KOPT-K1 (cell line): ENCODE measurements around the gene XKR7.

ENCODE experiments used
- H3K27ac ChIP-seq: fragments of 200-600 bp; sonication (generic); 2 replicates; pipeline ENCODE4 v1.5.1; 2016; ENCODE audit warnings: antibody characterized with exemption, mild to moderate bottlenecking, low read depth, low read length; ENCODE audit not compliant: poor library complexity, severe bottlenecking
- H3K36me3 ChIP-seq: fragments of 200-600 bp; sonication (generic); 2 replicates; pipeline ENCODE4 v1.5.1; 2017; ENCODE audit warnings: antibody characterized with exemption, mild to moderate bottlenecking, low read length, moderate library complexity; ENCODE audit not compliant: insufficient read depth
- H3K9me3 ChIP-seq: fragments of 200-600 bp; sonication (generic); 2 replicates; pipeline ENCODE4 v1.5.1; 2017; ENCODE audit warnings: antibody characterized with exemption, low read length, mild to moderate bottlenecking; ENCODE audit not compliant: insufficient read depth, poor library complexity, severe bottlenecking

Gene XKR7

GRCh38 chr20:31933698-31934097 is 34.3 kb upstream of the XKR7 start:
- H3K27ac ChIP-seq, result no peak overlapping the region
- no peaks in the 10 kb centered on the region for H3K9me3 ChIP-seq

DNA sequence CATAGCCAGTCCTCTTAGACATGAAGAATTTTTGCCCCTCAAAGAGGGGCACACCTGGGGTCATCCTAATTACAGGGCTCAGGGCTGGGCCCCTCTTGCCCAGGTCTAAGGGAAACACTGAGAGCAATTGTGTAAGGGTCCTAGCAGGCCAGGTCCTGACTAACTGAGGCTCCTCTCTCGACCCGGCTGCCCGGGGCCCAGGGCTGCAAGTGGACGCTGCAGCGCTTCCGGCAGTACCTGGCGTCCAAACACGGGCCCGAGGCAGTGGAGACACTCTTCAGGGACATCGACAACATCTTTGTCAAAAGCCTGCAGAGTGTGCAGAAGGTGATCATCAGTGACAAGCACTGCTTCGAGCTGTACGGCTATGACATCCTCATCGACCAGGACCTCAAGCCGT is 33.5 kb upstream of the XKR7 start:
- H3K36me3 ChIP-seq, result no peaks in the 10 kb centered on the region
- H3K27ac ChIP-seq, result no peak overlapping the region
- H3K9me3 ChIP-seq, result no peaks in the 10 kb centered on the region

More at GRCh38 chr20:31933698-31934097, 34.3 kb upstream of the XKR7 start:
- H3K36me3 ChIP-seq, result no peaks in the 10 kb centered on the region

DNA sequence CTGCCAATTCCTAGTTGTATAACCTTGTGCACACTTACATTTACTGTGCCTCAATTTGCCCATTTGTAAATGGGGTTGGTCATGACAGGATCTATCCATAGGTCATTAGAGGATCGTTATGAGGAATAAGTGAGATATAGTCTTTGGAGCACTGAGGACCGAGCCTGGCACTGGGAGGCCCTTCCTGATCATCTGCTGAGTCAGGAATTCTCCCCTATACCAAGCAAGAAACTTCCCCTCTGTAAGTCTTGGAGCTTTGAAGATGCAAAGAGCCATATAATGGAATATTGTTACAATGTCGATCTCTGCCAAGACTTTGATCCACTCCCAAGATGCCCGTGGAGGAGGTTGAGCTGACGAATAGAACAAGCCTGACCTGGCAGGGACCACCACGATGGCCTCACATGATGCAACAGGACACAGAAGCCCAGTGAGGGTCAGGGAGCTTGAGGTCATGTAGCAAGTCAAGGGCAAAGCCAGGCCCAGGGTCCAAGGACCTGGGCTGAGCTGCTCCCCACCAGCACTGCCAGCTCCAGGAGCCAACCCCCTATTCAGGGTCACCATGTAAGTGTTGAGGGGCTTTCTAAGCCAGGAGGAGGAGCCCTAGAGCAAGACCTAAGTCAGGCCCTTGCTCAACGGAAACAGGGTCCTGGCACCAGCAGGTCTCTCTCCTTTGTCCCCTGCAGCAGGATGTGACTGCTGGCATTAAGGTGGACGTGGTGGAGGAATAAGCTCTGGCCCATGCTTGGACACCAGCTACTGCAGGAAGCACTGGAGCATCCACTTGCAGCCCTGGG is 32.8 kb upstream of the XKR7 start:
- Histone ChIP-seq H3K36me3 (no peaks in the 10 kb centered on the region), H3K9me3 (no peaks in the 10 kb centered on the region), H3K27ac (no peak overlapping the region)

- Histone ChIP-seq H3K9me3 (no peaks in the 10 kb centered on the region), H3K36me3 (no peaks in the 10 kb centered on the region), H3K27ac (no peak overlapping the region)
These were observed 31.5 kb upstream of the XKR7 start for GRCh38 chr20:31936420-31936819.

GRCh38 chr20:31937820-31938219 is 30.1 kb upstream of the XKR7 start:
- Histone ChIP-seq H3K27ac (no peak overlapping the region), H3K9me3 (no peaks in the 10 kb centered on the region), H3K36me3 (peaks cover 9% of the 10 kb centered on the region)

- no peaks in the 10 kb centered on the region for H3K9me3 ChIP-seq
- peaks cover 28% of the 10 kb centered on the region for H3K36me3 ChIP-seq
- H3K27ac ChIP-seq, result no peak overlapping the region
These were observed 28.3 kb upstream of the XKR7 start for GRCh38 chr20:31939661-31940060.

- H3K36me3 ChIP-seq, result peaks cover 62% of the 10 kb centered on the region
- H3K9me3 ChIP-seq, result peaks cover 2% of the 10 kb centered on the region
- no peak overlapping the region for H3K27ac ChIP-seq
These were observed 24.9 kb upstream of the XKR7 start for GRCh38 chr20:31943052-31943471.

- Histone ChIP-seq H3K9me3 (peaks cover 8% of the 10 kb centered on the region), H3K27ac (no peak overlapping the region), H3K36me3 (peaks cover 84% of the 10 kb centered on the region)
These were observed 22.6 kb upstream of the XKR7 start for GRCh38 chr20:31945319-31945718.

- peaks cover 87% of the 10 kb centered on the region for H3K36me3 ChIP-seq
- H3K27ac ChIP-seq, result no peak overlapping the region
- peaks cover 8% of the 10 kb centered on the region for H3K9me3 ChIP-seq
These were observed 22.2 kb upstream of the XKR7 start for GRCh38 chr20:31945785-31946184.

DNA sequence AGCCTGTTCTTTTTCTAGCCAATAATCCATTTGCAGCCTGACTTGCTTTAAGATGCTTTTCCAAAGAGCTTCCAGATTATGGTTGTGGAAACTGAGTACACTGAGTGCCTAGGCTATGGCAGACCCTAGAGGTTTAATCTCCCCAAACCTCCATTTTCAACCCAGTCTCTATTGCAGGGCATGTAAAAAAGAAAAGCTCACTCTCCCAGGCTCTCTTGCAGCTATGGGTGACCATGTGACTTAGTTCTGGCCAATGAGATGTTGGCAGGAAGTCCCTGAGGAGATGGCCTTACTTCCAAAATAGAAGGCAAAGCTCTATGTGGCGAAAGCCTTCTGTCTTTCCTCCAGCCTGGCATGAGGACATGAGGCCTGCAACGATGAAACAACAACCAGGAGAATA is 19.9 kb upstream of the XKR7 start:
- Histone ChIP-seq H3K9me3 (peaks cover 8% of the 10 kb centered on the region), H3K36me3 (peaks cover 76% of the 10 kb centered on the region), H3K27ac (no peak overlapping the region)

- peaks cover 8% of the 10 kb centered on the region for H3K9me3 ChIP-seq
- no peak overlapping the region for H3K27ac ChIP-seq
- H3K36me3 ChIP-seq, result peaks cover 55% of the 10 kb centered on the region
These were observed 17.9 kb upstream of the XKR7 start for GRCh38 chr20:31949877-31950646.

GRCh38 chr20:31951203-31951529 is 16.8 kb upstream of the XKR7 start:
- H3K9me3 ChIP-seq, result peaks cover 8% of the 10 kb centered on the region
- peaks cover 44% of the 10 kb centered on the region for H3K36me3 ChIP-seq
- peak overlapping the region; percentile 79 for H3K27ac ChIP-seq

DNA sequence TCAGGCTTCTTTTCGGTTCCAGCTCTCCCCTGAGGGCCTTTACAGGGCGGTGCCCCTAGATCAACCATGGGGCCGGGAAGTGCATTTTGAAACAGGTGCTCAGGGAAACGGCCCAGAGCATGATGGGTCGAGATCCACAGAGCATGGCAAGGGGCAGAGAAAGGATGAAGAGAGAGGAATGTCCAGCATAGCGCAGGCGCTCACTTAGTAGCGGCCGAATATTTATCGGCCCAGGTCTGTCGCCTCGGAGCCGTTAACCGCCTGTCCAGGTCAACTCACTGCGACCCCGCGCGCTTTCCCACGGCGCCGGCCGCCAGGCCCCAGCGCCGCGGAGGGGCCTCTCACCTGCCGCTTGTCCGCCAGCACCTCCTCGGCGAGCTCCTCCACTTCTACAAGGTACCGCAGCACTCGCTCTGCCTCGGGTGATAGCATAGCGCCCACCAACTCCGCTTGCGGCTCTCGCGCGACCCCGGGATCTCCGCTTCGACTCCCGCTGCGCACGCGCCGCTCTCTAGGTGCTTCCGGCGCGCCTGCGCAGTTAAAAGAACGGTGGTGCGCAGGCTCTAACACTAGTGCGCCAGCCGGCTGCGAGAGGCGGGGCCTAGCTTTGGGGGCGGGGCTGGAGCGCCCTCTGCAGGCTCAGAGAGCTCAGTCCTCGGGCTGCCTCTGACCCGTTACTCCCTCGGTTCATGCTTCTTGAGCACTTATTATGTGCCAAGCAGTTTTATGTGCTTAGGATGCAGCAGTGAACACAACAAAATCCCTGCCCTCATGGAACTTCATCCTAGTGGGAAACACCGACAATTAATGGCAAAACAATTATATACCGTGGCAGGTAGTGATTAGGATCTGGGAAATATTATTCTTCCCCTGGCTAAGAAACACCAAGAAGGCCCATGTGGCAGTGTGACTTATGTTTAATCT is 16.2 kb upstream of the XKR7 start, which contains the start of gene PDRG1:
TSS of gene PDRG1 (minus strand) at position 517 of the 924 bp plus-strand sequence. CDS start at position 432, 85 bp downstream.
- H3K9me3 ChIP-seq, result peaks cover 8% of the 10 kb centered on the region
- peaks cover 38% of the 10 kb centered on the region for H3K36me3 ChIP-seq
- H3K27ac ChIP-seq, result peak within 1 kb of the TSS; percentile 79

DNA sequence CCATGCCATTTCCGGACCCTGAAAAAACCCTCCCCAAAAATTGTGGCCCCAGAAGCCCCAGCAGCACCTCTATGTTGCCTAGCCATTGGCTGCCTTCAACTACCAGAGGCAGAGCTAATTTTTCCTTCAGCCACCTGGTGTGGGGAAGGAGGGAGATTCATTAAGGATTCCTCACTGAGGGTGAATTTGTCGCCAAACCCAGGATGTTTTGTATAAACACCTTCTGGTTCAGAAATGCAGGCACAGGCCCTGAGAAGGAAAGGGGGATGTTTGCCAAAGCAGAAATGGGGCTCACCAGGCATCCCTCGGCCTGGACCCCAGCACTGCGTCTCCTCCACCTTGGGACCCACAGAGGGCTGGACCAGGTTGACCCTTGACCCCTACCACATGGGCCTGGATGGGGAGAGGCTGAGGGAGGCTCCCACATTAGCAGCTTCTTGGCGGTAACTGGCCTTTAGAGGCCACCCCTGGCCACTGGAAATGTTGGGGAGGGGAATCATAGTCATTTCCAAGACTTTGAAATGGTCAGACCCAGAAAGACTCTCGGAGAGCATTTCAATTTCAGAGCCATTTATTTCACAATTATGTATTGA is 14.3 kb upstream of the XKR7 start:
- H3K27ac ChIP-seq, result no peak overlapping the region
- peaks cover 19% of the 10 kb centered on the region for H3K36me3 ChIP-seq
- H3K9me3 ChIP-seq, result peaks cover under 1% of the 10 kb centered on the region
